Inferior parietal cortex (tissue), 1 donor: Measurements from ENCODE around the gene C1orf116.
A peak's percentile ranks its signal among the peaks of the same experiment; 100 is the strongest.

Experiments used
- DNase-seq: peaks from one replicate; pipeline ENCODE4 v3.0.0-alpha.2; 2016; ENCODE audit errors: extremely low spot score

Gene C1orf116

GRCh38 chr1:207020065-207020708 is 12.4 kb downstream of the C1orf116 start:
- DNase-seq: no peak

GRCh38 chr1:207019661-207020060 is 12.9 kb downstream of the C1orf116 start:
- no peak for DNase-seq

GRCh38 chr1:207019161-207019560 is 13.4 kb downstream of the C1orf116 start:
- DNase-seq: no peak

- no peak for DNase-seq
Measured at GRCh38 chr1:207018707-207019106, 13.8 kb downstream of the C1orf116 start.

- DNase-seq: no peak
Measured at GRCh38 chr1:207017615-207018559, 14.7 kb downstream of the C1orf116 start.

DNA sequence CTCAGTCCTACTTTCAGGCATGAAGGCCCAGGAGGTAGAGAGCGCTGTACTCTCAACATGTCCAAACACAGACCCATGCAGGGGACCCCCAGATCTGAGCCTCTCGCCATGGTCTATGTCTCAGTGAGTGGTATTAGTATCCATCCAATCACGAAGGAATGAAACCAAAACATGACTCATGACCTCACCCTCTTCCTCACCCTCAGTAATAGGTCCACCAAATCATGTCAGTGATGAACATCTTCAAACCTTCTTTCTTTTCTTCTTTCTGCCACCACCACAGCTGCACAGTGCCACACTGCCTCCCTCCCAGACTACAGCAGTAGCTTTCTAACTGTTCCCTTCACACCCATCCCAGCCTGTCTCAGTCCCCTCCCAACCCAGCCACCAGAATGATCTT is 16.8 kb downstream of the C1orf116 start:
- DNase-seq: no peak

DNA sequence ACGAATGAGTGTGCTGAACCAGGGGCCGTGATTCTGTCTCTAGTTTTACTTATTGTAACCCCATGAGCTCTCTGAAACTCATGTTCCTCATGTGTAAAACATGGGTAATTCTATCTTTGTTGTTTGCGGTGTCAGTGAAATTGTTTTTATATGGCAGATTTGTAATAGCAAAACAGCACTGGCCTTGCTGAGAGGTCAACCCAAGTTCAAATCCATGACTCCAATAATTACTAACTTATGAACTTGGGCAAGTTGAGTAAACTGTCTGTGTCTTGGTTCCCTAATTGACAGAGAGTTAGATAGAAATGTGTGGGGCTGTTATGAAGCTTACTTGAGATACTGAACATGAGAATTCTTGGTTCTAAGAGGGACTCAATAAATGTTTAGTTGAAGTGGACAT is 17.8 kb downstream of the C1orf116 start:
- no peak for DNase-seq

DNA sequence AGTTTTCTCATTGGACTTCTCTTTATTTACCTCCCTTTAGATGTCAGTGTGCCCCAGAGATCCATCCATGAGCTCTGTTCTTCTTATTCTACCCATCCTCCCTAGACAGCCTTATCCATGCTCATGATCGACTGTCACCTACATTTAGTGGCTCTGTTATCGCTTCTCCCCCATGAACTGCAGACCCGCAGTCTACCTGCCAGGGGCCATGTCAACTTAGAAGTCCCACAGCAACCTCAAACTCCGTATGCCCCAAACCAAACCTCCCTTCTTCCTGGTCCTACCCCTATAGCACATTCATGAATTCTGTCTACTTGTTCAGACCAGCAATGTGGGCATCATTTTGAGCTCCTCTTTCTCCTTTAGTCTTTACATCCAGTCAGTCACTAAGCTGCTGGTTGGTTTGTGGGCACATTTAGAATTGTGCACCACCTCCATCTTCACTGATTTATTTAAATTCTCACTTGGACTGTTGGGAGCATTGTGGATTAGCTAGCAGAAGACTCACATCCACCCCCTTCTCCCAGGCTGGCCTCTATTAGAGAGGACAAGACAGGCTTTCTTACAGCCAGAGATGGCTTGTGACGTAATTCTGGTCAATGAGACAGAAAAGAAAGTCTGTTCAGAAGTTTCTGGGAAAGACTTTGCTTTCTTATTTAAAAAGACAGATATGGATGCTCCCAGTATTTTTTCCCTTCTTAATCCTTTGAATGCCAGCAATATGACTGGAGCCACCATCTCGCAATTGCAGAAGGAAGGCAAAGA is 19.1 kb downstream of the C1orf116 start:
- no peak for DNase-seq

DNA sequence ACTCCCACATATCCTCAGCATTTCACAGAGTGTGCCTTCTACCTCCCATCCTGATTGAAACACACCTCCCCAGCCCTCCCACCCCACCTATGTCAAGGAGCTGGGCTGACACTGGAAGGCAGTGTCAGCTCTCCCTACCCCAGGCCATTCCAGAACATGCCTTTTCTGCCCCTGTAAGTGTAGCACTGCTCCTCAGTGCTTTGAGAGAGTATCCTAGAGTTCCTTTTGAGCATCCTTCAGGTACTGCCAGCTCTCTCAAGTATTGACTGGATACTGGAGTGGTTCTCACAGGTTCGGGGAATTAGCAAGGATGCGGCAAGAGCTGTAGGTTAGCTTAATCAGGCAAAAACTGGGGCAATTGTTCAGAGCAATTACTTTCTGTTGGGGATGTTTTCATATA is 21.8 kb downstream of the C1orf116 start:
- no peak for DNase-seq

GRCh38 chr1:207009945-207010344 is 22.6 kb downstream of the C1orf116 start:
- no peak for DNase-seq

- no peak for DNase-seq
Measured at GRCh38 chr1:207009182-207009850, 23.2 kb downstream of the C1orf116 start.

DNA sequence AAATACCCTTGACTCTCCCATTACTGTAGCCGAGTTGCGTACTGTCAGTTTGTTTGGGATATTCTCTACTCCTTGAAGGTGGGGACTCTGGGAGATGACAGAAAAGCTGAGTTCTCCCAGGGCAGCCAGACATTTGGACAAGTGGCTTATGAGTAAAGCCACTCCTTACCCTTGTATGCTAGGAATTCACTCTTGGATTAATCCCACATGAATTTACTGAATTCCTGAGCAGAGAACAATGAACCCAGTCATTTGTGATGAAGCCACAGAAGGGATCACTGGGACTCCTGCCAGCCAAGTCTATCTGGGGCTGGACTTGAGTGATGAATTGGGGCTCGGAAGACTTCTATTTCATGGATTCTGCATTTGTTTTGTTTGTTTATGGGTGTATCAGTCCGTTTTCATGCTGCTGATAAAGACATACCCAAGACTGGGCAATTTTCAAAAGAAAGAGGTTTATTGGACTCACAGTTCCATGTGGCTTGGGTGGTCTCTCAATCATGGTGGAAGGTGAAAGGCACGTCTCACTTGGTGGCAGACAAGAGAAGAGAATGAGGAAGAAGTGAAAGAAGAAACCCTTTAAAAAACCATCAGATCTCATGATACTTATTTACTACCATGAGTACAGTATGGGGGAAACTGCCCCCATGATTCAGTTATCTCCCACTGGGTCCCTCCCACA is 25.1 kb downstream of the C1orf116 start:
- no peak for DNase-seq

DNA sequence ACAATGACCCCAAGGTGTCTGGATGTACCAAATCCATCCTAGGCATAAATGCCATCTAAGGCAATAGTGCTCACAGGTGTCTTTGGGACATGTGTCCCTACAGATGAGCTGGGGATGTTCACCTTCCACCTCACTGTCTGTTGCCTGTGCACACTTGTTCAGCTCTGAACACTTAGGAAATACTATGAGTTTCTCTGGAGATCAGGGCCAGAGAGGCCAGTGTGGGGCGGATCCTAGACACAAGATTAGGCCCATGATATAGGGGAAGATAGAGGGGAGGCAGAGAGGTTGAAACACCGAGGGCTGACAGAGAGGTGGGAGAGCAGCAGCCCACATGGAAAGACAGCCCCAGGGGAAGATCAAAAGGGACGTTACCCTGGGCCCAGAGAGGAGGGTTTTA is 25.6 kb downstream of the C1orf116 start:
- no peak for DNase-seq

GRCh38 chr1:207006083-207006482 is 26.5 kb downstream of the C1orf116 start:
- DNase-seq: no peak

GRCh38 chr1:207004931-207005830 is 27.4 kb downstream of the C1orf116 start:
- peak; percentile 55 for DNase-seq

DNA sequence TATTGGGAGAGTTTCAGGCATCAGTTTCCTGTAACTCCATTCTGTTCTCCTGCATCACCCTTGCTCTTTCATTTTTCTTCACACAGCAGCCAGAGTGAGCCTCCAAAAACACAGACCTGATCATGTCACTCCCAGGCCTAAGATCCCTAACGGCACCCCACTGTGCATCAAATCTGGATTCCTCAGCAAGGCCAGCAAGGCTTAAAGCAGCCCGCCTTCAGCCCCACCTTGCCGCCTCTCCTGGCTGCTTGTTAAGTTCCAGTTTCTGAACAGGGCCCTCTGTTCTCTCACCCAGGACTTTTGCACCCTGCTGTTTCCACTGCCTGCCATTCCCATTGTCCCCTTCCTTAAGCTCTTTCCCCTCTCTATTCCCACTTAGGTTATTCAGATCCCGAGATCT is 29.3 kb downstream of the C1orf116 start:
- DNase-seq: no peak

- DNase-seq: no peak
Measured at GRCh38 chr1:207002724-207003146, 29.8 kb downstream of the C1orf116 start.

DNA sequence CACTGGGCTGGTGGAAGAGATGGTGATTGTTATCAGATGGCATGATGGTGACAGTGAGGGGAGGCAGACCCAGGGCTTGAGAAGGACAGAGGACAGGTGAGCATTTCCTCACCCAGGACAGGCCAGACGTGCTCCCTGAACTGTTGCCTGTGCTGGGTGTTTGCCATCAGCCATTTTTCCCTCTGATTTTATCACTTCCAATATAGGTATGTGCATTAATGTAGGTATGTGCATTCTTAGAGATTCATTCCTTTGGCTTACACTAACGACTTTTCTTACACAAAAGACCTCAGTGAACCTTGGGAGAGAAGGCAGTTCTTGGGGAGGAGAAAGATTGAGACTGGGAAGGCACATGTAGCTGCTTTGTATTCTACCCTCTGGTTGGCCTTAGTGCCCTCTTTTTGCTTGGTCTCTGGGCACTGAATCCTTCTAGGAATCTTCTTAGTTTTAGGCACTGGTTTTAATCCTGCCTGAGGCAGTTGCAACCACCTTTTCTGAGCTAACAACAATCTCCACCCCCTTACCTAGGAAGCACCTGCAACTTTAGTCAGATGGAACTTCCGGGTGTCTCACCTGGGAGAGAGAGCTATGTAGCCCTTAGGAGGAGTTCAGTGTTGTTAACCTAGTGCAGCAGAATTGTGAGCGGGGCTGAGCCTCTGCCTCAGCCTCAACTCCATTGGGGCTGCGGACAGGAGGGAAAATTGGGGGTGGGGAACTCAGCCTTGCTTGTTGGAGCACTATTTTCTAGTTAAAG is 30.9 kb downstream of the C1orf116 start:
- no peak for DNase-seq

DNA sequence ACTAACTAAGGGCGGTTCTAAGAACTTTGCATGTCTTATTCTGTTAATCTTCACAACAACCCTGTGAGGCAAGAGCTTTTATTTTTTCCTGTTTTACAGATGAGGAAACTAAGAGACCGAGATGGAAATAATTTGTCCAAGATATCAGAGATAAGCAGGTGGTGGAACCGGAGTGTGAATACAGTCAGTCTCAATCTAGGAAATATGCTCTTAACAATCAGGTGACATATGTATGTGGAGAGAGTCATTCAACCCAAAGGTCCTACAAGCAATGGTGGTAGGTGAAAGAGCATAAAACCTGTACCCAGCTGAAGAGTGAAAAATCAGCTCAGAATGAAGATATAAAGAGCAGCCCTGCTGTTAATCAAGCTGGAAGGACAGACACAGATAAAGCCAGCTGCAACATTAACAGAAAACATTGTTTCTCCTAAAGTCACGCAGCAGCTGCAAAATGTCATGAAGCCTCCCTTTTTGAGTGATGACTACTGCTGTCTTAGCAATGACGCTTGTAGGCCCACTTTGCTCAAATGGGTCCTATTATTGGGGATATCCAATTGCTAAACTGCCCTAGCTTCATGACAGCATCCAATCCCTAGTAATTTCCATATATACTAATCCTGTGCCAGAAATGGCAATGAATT is 31.8 kb downstream of the C1orf116 start:
- no peak for DNase-seq
